Upper lobe of left lung (tissue), 4 donors: ENCODE results near the gene CCNF.

ENCODE experiments used
- CTCF ChIP-seq, 6 experiments: fragments of 450-650 bp in 4 of 6; fragments of 200-600 bp in 2 of 6; sonication (generic) in 2 of 6; IDR thresholded peaks; one replicate each; pipeline ENCODE4 v1.5.1; 2016 to 2019; ENCODE audit warnings: antibody characterized with exemption in 6 of 6
- POLR2AphosphoS5 ChIP-seq, 2 donors: sonication (generic); formaldehyde crosslinking; IDR thresholded peaks; one replicate each; pipeline ENCODE4 v1.5.1; 2017; ENCODE audit warnings: antibody characterized with exemption in 2 of 2

DNA sequence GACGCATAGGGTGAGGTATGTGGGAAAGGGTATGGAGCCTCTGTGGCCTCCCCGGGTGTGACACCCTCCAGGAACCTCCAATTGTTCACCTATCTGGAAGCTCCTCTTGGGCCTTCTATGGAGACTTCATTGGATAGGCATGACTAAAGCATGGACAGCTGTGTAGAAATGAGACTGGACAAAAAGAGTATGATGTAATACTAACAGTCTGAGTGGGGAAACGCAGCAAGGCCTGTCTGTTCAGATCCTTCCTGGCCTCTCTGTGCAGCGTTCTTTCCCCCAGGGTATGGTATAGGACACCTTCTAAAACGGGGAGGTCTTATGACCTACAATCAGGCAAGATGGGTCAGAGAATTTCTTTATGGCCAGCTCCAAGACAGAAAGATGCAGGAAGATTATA is 30.7 kb upstream of the CCNF start:
- no peak for TF ChIP-seq CTCF (IDR thresholded peaks at IDR 0.05)
- TF ChIP-seq POLR2AphosphoS5 (IDR thresholded peaks at IDR 0.05): no peak
